Large intestine (tissue), 12 donors: ENCODE results near the gene SMG7. TPM values are rescaled to one million over a fixed set of nuclear protein-coding genes. Genes with fewer than 3 reads are reported as not detected.
"Not testable (repeated sequence)": the region's sequence is repeated elsewhere in the genome, so short reads cannot be mapped to it uniquely, and the experiment has no call there.

Source experiments
- DNase-seq, 2 donors: peaks; one replicate each; pipeline versions ENCODE4 v3.0.0 to v3.0.0-alpha.2; 2013
- H3K27ac ChIP-seq: one replicate; pipeline ENCODE4 v1.5.1; 2013; ENCODE audit warnings: low read length
- H3K27me3 ChIP-seq: 2 replicates; pipeline ENCODE4 v1.6.1; 2013; ENCODE audit warnings: low read length; ENCODE audit not compliant: control insufficient read depth, insufficient read depth
- H3K36me3 ChIP-seq: 2 replicates; pipeline ENCODE4 v1.6.1; 2013; ENCODE audit warnings: low read length; ENCODE audit not compliant: control insufficient read depth, insufficient read depth
- H3K4me1 ChIP-seq: one replicate; pipeline ENCODE4 v1.6.1; 2013; ENCODE audit warnings: low read length; ENCODE audit not compliant: control insufficient read depth, insufficient read depth
- H3K4me3 ChIP-seq: one replicate; pipeline ENCODE4 v1.5.1; 2013; ENCODE audit warnings: low read length
- H3K9me3 ChIP-seq: one replicate; pipeline ENCODE4 v1.6.1; 2013; ENCODE audit warnings: mild to moderate bottlenecking, low read depth, low read length, moderate library complexity; ENCODE audit not compliant: control insufficient read depth
- WGBS: methylation state at CpG from one replicate; pipeline ENCODE4 v1.1.5; 2013; ENCODE audit warnings: low lambda C conversion rate; ENCODE audit not compliant: insufficient coverage; 5-methylcytosine and 5-hydroxymethylcytosine counted together
- long read RNA-seq, 11 donors: transcript quantifications; one replicate each; lab custom pipeline, GENCODE V29; 2026
- polyA plus RNA-seq: library from polyadenylated mRNA; unstranded; fragments of 120-200 nt; gene quantifications from one replicate; pipeline ENCODE4 v1.2.1, GENCODE V29; 2013

Gene SMG7, protein sequence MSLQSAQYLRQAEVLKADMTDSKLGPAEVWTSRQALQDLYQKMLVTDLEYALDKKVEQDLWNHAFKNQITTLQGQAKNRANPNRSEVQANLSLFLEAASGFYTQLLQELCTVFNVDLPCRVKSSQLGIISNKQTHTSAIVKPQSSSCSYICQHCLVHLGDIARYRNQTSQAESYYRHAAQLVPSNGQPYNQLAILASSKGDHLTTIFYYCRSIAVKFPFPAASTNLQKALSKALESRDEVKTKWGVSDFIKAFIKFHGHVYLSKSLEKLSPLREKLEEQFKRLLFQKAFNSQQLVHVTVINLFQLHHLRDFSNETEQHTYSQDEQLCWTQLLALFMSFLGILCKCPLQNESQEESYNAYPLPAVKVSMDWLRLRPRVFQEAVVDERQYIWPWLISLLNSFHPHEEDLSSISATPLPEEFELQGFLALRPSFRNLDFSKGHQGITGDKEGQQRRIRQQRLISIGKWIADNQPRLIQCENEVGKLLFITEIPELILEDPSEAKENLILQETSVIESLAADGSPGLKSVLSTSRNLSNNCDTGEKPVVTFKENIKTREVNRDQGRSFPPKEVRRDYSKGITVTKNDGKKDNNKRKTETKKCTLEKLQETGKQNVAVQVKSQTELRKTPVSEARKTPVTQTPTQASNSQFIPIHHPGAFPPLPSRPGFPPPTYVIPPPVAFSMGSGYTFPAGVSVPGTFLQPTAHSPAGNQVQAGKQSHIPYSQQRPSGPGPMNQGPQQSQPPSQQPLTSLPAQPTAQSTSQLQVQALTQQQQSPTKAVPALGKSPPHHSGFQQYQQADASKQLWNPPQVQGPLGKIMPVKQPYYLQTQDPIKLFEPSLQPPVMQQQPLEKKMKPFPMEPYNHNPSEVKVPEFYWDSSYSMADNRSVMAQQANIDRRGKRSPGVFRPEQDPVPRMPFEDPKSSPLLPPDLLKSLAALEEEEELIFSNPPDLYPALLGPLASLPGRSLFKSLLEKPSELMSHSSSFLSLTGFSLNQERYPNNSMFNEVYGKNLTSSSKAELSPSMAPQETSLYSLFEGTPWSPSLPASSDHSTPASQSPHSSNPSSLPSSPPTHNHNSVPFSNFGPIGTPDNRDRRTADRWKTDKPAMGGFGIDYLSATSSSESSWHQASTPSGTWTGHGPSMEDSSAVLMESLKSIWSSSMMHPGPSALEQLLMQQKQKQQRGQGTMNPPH
- polyA plus RNA-seq = 48.0 TPM
- long read RNA-seq, donor 1, partial matches to known transcripts = 0 of 1 reads
- long read RNA-seq, donor 1, other reads (novel, unspliced or antisense) = 0 of 1 reads
- long read RNA-seq, donor 2, full-length matches to known transcripts = 2 of 8 reads
- long read RNA-seq, donor 2, partial matches to known transcripts = 6 of 8 reads
- long read RNA-seq, donor 2, other reads (novel, unspliced or antisense) = 0 of 8 reads
- long read RNA-seq, donor 3 = 0 reads
- long read RNA-seq, donor 4 = 0 reads
- long read RNA-seq, donor 5 = 0 reads
- long read RNA-seq, donor 6, partial matches to known transcripts = 5 of 6 reads
- long read RNA-seq, donor 6, other reads (novel, unspliced or antisense) = 0 of 6 reads
- long read RNA-seq, donor 7, partial matches to known transcripts = 5 of 7 reads
- long read RNA-seq, donor 7, other reads (novel, unspliced or antisense) = 0 of 7 reads
- long read RNA-seq, donor 8 = 0 reads
- long read RNA-seq, donor 9 = 0 reads
- long read RNA-seq, donor 10 = 0 reads
- long read RNA-seq, donor 11, full-length matches to known transcripts = 2 of 8 reads
- long read RNA-seq, donor 11, partial matches to known transcripts = 6 of 8 reads
- long read RNA-seq, donor 11, other reads (novel, unspliced or antisense) = 0 of 8 reads

DNA sequence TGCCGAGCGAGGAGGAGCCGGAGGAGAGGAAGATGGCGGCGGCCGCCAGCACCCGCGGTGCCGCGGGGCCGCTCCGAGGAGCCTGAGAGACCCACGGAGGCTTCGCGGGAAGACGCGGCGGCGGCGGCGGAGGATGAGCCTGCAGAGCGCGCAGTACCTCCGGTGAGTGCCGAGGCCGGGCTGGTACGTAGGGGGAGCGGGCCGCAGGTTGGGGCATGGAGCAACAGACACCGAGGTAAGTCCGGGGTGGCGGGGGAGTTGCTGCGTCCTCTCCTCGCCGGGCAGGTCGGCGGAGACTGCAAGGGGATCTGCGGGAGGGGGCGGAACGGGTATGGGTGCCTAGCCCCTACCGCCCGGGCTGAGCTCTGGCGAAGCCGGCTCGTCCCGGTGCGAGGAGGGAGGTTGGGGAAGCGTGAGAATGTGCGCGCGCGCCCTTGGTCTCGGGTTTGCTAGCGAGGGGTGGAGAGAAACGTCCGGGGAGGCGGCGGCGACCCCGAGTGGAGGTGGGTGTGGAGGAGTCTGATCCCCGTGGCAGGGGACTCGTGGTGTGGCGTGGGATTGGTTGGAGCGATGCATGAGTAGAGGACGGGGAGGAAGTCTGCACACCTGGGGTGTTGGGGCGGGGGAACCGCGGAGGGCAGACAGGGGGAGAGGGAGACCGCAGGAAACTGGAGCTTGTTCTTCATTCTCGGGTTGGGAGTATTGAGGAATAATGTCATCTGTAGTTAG, at the start of gene SMG7:
TSS of gene SMG7 (plus strand) at position 12 of the 729 bp plus-strand sequence. CDS start at position 134, 122 bp downstream.
- Histone ChIP-seq H3K4me3 (peak within 1 kb of the TSS; percentile 97), H3K36me3 (peaks cover 2% of the 10 kb centered on the region), H3K4me1 (peaks cover 9% of the 10 kb centered on the region), H3K27me3 (no peaks in the 10 kb centered on the region), H3K27ac (peak within 1 kb of the TSS; percentile 97), H3K9me3 (no peaks in the 10 kb centered on the region)
- DNase-seq = peak; percentile 37 to 58
- WGBS = 0% methylated on average over 2 of the region's 70 CpGs

DNA sequence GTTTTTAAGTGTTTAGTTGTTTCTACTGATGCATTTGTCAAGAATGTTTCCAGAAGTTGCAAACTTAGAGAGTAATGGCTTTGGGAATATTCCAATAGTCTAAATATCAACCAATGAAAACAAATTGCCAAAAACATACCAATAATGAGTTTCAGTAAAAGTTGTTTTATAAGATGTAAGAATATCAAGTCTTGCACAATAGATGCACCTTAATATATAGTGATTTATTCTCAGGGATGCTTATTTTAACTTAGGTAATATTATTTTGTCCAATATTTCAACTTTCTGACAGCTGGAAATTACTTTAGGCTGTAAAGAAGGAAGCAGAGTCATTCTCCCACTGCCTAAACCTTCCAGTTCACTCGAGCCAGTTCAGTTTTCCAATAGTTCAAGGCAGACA, 48.8 kb upstream of the SMG7 start:
- no CpG with 5 or more reads among the region's 1 CpG for WGBS
- no peak overlapping the region for H3K27ac ChIP-seq
- H3K4me1 ChIP-seq = no peaks in the 10 kb centered on the region
- DNase-seq = no peak
- no peaks in the 10 kb centered on the region for H3K9me3 ChIP-seq
- H3K27me3 ChIP-seq = peaks cover 31% of the 10 kb centered on the region
- H3K36me3 ChIP-seq = no peaks in the 10 kb centered on the region
- H3K4me3 ChIP-seq = no peak overlapping the region

- DNase-seq = no peak
- peaks cover 20% of the 10 kb centered on the region for H3K27me3 ChIP-seq
- no peak overlapping the region for H3K4me3 ChIP-seq
- H3K9me3 ChIP-seq = no peaks in the 10 kb centered on the region
- no peak overlapping the region for H3K27ac ChIP-seq
- H3K4me1 ChIP-seq = no peaks in the 10 kb centered on the region
- no peaks in the 10 kb centered on the region for H3K36me3 ChIP-seq
Observed at GRCh38 chr1:183424691-183425090, 47.6 kb upstream of the SMG7 start.

DNA sequence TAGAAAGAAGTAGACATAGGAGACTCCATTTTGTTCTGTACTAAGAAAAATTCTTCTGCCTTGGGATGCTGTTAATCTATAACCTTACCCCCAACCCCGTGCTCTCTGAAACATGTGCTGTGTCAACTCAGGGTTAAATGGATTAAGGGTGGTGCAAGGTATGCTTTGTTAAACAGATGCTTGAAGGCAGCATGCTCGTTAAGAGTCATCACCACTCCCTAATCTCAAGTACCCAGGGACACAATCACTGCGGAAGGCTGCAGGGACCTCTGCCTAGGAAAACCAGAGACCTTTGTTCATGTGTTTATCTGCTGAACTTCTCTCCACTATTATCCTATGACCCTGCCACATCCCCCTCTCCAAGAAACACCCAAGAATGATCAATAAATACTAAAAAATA, 44.7 kb upstream of the SMG7 start:
- H3K9me3 ChIP-seq, H3K27me3 ChIP-seq, H3K36me3 ChIP-seq, DNase-seq, H3K4me3 ChIP-seq, H3K4me1 ChIP-seq, H3K27ac ChIP-seq: not testable (repeated sequence)
- WGBS = no CpG with 5 or more reads among the region's 3 CpGs

DNA sequence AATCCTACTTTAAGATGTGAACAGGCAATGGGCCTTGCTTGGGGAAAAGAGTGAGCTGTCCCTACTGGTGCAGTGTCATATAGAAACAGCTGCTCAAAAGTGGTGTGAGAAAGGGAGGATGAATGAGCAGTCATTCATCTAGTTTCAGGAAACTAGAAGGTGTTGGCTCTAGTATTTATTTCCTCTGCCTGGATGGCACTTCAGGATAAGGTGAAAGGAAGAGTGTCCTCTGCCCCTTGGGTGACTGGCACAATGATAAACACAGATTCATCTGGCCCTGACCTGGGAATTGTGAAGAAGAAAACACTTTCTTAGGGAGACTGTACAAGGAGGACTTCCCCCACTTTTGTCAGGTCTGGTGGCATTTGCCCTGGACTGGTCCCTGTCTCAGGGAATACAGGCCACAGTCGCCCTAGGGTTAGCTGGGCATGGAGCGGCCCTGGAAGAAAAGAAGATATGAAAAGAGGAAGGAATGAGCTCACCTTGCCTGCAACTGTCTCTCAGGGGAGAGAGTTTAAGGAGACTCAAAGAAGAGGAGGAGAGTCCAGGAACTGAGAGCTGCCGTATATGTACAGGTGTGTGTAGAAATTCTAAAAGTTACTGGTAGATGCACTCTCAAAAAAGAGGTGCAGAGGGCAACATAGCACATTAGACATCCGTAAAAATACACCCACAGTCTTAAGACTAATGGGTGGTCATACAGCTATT, 40.3 kb upstream of the SMG7 start:
- no peak for DNase-seq
- no peak overlapping the region for H3K4me3 ChIP-seq
- H3K36me3 ChIP-seq = no peaks in the 10 kb centered on the region
- WGBS = no CpG with 5 or more reads among the region's 4 CpGs
- H3K9me3 ChIP-seq = no peaks in the 10 kb centered on the region
- H3K27ac ChIP-seq = no peak overlapping the region
- no peaks in the 10 kb centered on the region for H3K4me1 ChIP-seq
- H3K27me3 ChIP-seq = peaks cover 2% of the 10 kb centered on the region

- DNase-seq = no peak
- WGBS = no CpG with 5 or more reads among the region's 2 CpGs
- no peak overlapping the region for H3K27ac ChIP-seq
- peaks cover 2% of the 10 kb centered on the region for H3K27me3 ChIP-seq
- H3K9me3 ChIP-seq = no peaks in the 10 kb centered on the region
- H3K4me1 ChIP-seq = no peaks in the 10 kb centered on the region
- no peaks in the 10 kb centered on the region for H3K36me3 ChIP-seq
- H3K4me3 ChIP-seq = no peak overlapping the region
Observed at GRCh38 chr1:183432548-183432875, 39.8 kb upstream of the SMG7 start.

DNA sequence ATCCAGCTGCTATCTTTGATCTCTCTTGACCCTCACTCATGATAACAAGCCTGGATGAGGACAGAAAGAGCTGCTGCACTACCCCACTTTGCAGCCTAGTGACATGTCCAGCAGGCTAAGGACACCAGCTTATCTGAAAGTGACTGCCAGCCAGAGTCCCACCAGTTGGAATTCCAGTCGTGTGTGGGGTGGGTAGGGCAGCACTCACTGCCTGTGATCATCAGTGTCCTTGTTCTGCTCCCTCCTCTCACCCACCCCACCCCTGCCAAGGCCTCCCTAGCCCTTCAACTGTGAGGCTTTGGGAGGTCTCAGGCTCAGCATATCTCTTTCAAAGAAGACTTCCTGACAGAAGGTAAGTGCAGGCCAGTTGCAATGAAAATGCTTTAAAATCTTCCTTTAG, 38.6 kb upstream of the SMG7 start:
- Histone ChIP-seq H3K4me1 (no peaks in the 10 kb centered on the region), H3K36me3 (no peaks in the 10 kb centered on the region)
- no CpG with 5 or more reads among the region's 1 CpG for WGBS

DNA sequence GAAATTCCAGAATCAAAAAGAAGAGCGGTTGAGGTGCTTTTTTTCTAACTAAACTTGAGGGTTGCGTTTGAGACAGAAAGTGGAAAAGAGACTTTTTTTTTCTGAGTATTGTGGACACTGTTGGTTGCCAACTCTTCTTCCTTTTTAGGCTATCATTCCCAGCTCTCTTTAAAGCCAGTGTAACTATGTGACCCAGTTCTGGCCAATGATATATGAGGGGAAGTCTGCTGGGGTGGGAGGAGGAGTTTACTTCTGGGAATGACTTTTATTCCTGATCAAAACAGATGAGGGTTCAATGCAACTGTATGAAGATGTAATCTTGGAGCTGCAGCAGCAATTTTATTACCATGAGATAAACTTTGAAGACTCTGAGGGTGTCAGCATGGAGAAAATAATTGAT, 36.8 kb upstream of the SMG7 start:
- H3K4me3 ChIP-seq = no peak overlapping the region
- H3K27ac ChIP-seq = no peak overlapping the region
- H3K36me3 ChIP-seq = no peaks in the 10 kb centered on the region
- no peaks in the 10 kb centered on the region for H3K4me1 ChIP-seq
- H3K27me3 ChIP-seq = peaks cover 2% of the 10 kb centered on the region
- WGBS = 92% methylated on average over 2 of the region's 2 CpGs
- DNase-seq = no peak
- H3K9me3 ChIP-seq = no peaks in the 10 kb centered on the region

More for the DNA sequence above, 38.6 kb upstream of the SMG7 start:
- H3K27me3 ChIP-seq = peaks cover 2% of the 10 kb centered on the region
- H3K9me3 ChIP-seq = no peaks in the 10 kb centered on the region
- H3K4me3 ChIP-seq = no peak overlapping the region
- H3K27ac ChIP-seq = no peak overlapping the region
- no peak for DNase-seq

DNA sequence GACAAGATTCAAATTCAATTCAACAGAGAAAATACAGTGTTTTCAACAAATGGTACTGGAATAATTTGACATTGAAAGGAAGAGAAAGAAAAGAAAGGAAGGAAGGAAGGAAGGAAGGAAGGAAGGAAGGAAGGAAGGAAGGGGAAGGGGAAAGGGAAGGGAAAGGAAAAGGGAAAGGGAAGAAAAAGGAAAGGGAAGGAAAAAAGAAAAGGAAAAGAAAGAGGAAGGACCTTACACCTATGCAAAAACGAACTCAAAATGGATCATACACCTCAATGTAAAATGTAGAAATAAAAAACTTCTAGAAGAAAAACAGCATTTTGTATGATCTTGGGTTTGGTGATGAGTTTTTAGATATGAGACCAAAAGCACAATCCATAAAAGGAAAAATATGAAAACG, 34.2 kb upstream of the SMG7 start:
- H3K27me3 ChIP-seq = peaks cover 2% of the 10 kb centered on the region
- WGBS = 100% methylated on average over 1 of the region's 2 CpGs
- DNase-seq = no peak
- no peaks in the 10 kb centered on the region for H3K9me3 ChIP-seq
- no peaks in the 10 kb centered on the region for H3K4me1 ChIP-seq
- H3K36me3 ChIP-seq = no peaks in the 10 kb centered on the region
- H3K27ac ChIP-seq = no peak overlapping the region
- H3K4me3 ChIP-seq = no peak overlapping the region
